Activated CD4-positive, alpha-beta T cell treated with anti-CD3 and anti-CD28 coated beads, Interleukin-2, amount 10 ng/mL, durations not matched to agents 24 days and 14 days (primary cell): ENCODE data around the gene ZFP91. TPM values are rescaled to one million over a fixed set of nuclear protein-coding genes. Genes with fewer than 3 reads are reported as not detected.

Source experiments
- DNase-seq: peaks from one replicate; pipeline ENCODE4 v3.0.0; 2022
- H3K27ac Mint-ChIP-seq: one replicate; pipeline ENCODE4 v1.8.0; 2022; ENCODE audit warnings: mild to moderate bottlenecking, mixed read lengths
- H3K27me3 Mint-ChIP-seq: one replicate; pipeline ENCODE4 v1.8.0; 2022; ENCODE audit warnings: mixed read lengths
- H3K36me3 Mint-ChIP-seq: one replicate; pipeline ENCODE4 v1.8.0; 2022; ENCODE audit warnings: low read depth, mild to moderate bottlenecking, mixed read lengths
- H3K4me1 Mint-ChIP-seq: one replicate; pipeline ENCODE4 v1.8.0; 2021; ENCODE audit warnings: mixed read lengths
- H3K4me3 Mint-ChIP-seq: one replicate; pipeline ENCODE4 v1.8.0; 2022; ENCODE audit warnings: mild to moderate bottlenecking, moderate library complexity, mixed read lengths
- H3K9me3 Mint-ChIP-seq: one replicate; pipeline ENCODE4 v1.8.0; 2021; ENCODE audit warnings: mixed read lengths
- intact Hi-C: fragments of 100-400 bp; cut with micrococcal nuclease; formaldehyde crosslinking; loops from one replicate; pipeline ENCODE4 v1.15.1; 2023
- total RNA-seq: library from RNA; stranded (reverse); gene quantifications from 2 replicates; pipeline ENCODE4 v1.2.3, GENCODE V29; 2022

The ZFP91 gene
- total RNA-seq, 1 donor from 2014 or later, result 57.4 TPM

- H3K27ac Mint-ChIP-seq, result no peak overlapping the region
- DNase-seq, result no peak
- peaks cover 9% of the 10 kb centered on the region for H3K4me1 Mint-ChIP-seq
- H3K36me3 Mint-ChIP-seq, result peaks cover 34% of the 10 kb centered on the region
- intact Hi-C loops, result no loop called here
- no peak overlapping the region for H3K4me3 Mint-ChIP-seq
- H3K27me3 Mint-ChIP-seq, result no peaks in the 10 kb centered on the region
- H3K9me3 Mint-ChIP-seq, result no peaks in the 10 kb centered on the region
These were observed 48.1 kb downstream of the ZFP91 start for GRCh38 chr11:58626934-58627483.

- Mint-ChIP-seq H3K4me1 (no peaks in the 10 kb centered on the region), H3K27ac (no peak overlapping the region), H3K27me3 (no peaks in the 10 kb centered on the region), H3K36me3 (peaks cover 20% of the 10 kb centered on the region), H3K4me3 (no peak overlapping the region), H3K9me3 (no peaks in the 10 kb centered on the region)
- intact Hi-C loops, result no loop called here
- no peak for DNase-seq
These were observed 49.6 kb downstream of the ZFP91 start for GRCh38 chr11:58628446-58628845.

- Mint-ChIP-seq H3K4me1 (no peaks in the 10 kb centered on the region), H3K27ac (no peak overlapping the region), H3K9me3 (no peaks in the 10 kb centered on the region), H3K4me3 (no peak overlapping the region), H3K27me3 (no peaks in the 10 kb centered on the region), H3K36me3 (peaks cover 12% of the 10 kb centered on the region)
- intact Hi-C loops, result loop anchor here (2.0 kb wide), 1 partner anchor 51 kb away; the partner anchor contains the start of gene ZFP91
- peak; percentile 63 for DNase-seq
These were observed 51.0 kb downstream of the ZFP91 start for GRCh38 chr11:58629857-58630256.

- Mint-ChIP-seq H3K27ac (no peak overlapping the region), H3K9me3 (no peaks in the 10 kb centered on the region), H3K4me3 (no peak overlapping the region), H3K4me1 (no peaks in the 10 kb centered on the region), H3K36me3 (peaks cover 5% of the 10 kb centered on the region), H3K27me3 (no peaks in the 10 kb centered on the region)
- DNase-seq, result no peak
- intact Hi-C loops, result loop anchor here (2.0 kb wide), 1 partner anchor 53 kb away; the partner anchor contains the start of gene ZFP91
These were observed 52.5 kb downstream of the ZFP91 start for GRCh38 chr11:58631378-58631777.

- DNase-seq, result no peak
- Mint-ChIP-seq H3K4me3 (no peak overlapping the region), H3K9me3 (no peaks in the 10 kb centered on the region), H3K4me1 (no peaks in the 10 kb centered on the region), H3K27me3 (no peaks in the 10 kb centered on the region), H3K36me3 (no peaks in the 10 kb centered on the region), H3K27ac (no peak overlapping the region)
- intact Hi-C loops, result no loop called here
These were observed 53.6 kb downstream of the ZFP91 start for GRCh38 chr11:58632510-58632909.

GRCh38 chr11:58636587-58636986 lies 57.7 kb downstream of the ZFP91 start:
- intact Hi-C loops, result no loop called here
- Mint-ChIP-seq H3K27ac (no peak overlapping the region), H3K9me3 (peaks cover 3% of the 10 kb centered on the region), H3K36me3 (no peaks in the 10 kb centered on the region), H3K4me1 (peaks cover 14% of the 10 kb centered on the region), H3K4me3 (no peak overlapping the region), H3K27me3 (no peaks in the 10 kb centered on the region)
- DNase-seq, result no peak

- no peak for DNase-seq
- Mint-ChIP-seq H3K27me3 (no peaks in the 10 kb centered on the region), H3K9me3 (peaks cover 3% of the 10 kb centered on the region), H3K36me3 (no peaks in the 10 kb centered on the region), H3K27ac (no peak overlapping the region), H3K4me3 (no peak overlapping the region), H3K4me1 (peaks cover 14% of the 10 kb centered on the region)
- intact Hi-C loops, result no loop called here
These were observed 58.5 kb downstream of the ZFP91 start for GRCh38 chr11:58637371-58637770.

GRCh38 chr11:58639103-58639502 lies 60.2 kb downstream of the ZFP91 start:
- Mint-ChIP-seq H3K27ac (no peak overlapping the region), H3K4me3 (no peak overlapping the region), H3K27me3 (peaks cover 2% of the 10 kb centered on the region), H3K4me1 (peaks cover 14% of the 10 kb centered on the region), H3K36me3 (no peaks in the 10 kb centered on the region), H3K9me3 (peaks cover 3% of the 10 kb centered on the region)
- intact Hi-C loops, result no loop called here
- DNase-seq, result no peak

- no peaks in the 10 kb centered on the region for H3K36me3 Mint-ChIP-seq
- peaks cover 2% of the 10 kb centered on the region for H3K27me3 Mint-ChIP-seq
- H3K4me1 Mint-ChIP-seq, result peaks cover 14% of the 10 kb centered on the region
- H3K4me3 Mint-ChIP-seq, result no peak overlapping the region
- H3K27ac Mint-ChIP-seq, result no peak overlapping the region
- intact Hi-C loops, result no loop called here
- DNase-seq, result no peak
- peaks cover 3% of the 10 kb centered on the region for H3K9me3 Mint-ChIP-seq
These were observed 60.8 kb downstream of the ZFP91 start for GRCh38 chr11:58639669-58640068.

- DNase-seq, result no peak
- peaks cover 3% of the 10 kb centered on the region for H3K9me3 Mint-ChIP-seq
- H3K27me3 Mint-ChIP-seq, result peaks cover 2% of the 10 kb centered on the region
- intact Hi-C loops, result no loop called here
- no peaks in the 10 kb centered on the region for H3K36me3 Mint-ChIP-seq
- H3K27ac Mint-ChIP-seq, result no peak overlapping the region
- peaks cover 14% of the 10 kb centered on the region for H3K4me1 Mint-ChIP-seq
- no peak overlapping the region for H3K4me3 Mint-ChIP-seq
These were observed 61.6 kb downstream of the ZFP91 start for GRCh38 chr11:58640386-58641023.

- Mint-ChIP-seq H3K27ac (no peak overlapping the region), H3K27me3 (peaks cover 2% of the 10 kb centered on the region), H3K4me1 (peaks cover 14% of the 10 kb centered on the region), H3K9me3 (peaks cover 3% of the 10 kb centered on the region), H3K36me3 (no peaks in the 10 kb centered on the region), H3K4me3 (no peak overlapping the region)
- no peak for DNase-seq
- intact Hi-C loops, result no loop called here
These were observed 62.5 kb downstream of the ZFP91 start for GRCh38 chr11:58641341-58641740.

- Mint-ChIP-seq H3K9me3 (peaks cover 3% of the 10 kb centered on the region), H3K4me1 (peaks cover 14% of the 10 kb centered on the region), H3K27me3 (peaks cover 2% of the 10 kb centered on the region), H3K27ac (no peak overlapping the region), H3K36me3 (no peaks in the 10 kb centered on the region), H3K4me3 (no peak overlapping the region)
- intact Hi-C loops, result no loop called here
- DNase-seq, result no peak
These were observed 63.1 kb downstream of the ZFP91 start for GRCh38 chr11:58641803-58642581.

GRCh38 chr11:58645854-58646253 lies 67.0 kb downstream of the ZFP91 start:
- H3K36me3 Mint-ChIP-seq, result no peaks in the 10 kb centered on the region

GRCh38 chr11:58647141-58647699 lies 68.4 kb downstream of the ZFP91 start:
- Mint-ChIP-seq H3K27me3 (peaks cover 4% of the 10 kb centered on the region), H3K27ac (no peak overlapping the region), H3K9me3 (peaks cover 4% of the 10 kb centered on the region), H3K4me1 (no peaks in the 10 kb centered on the region), H3K36me3 (no peaks in the 10 kb centered on the region), H3K4me3 (no peak overlapping the region)
- DNase-seq, result no peak
- intact Hi-C loops, result no loop called here

More at GRCh38 chr11:58645854-58646253, 67.0 kb downstream of the ZFP91 start:
- no peak overlapping the region for H3K27ac Mint-ChIP-seq
- no peak for DNase-seq
- intact Hi-C loops, result no loop called here
- H3K4me1 Mint-ChIP-seq, result peaks cover 4% of the 10 kb centered on the region
- H3K27me3 Mint-ChIP-seq, result peaks cover 2% of the 10 kb centered on the region
- H3K4me3 Mint-ChIP-seq, result no peak overlapping the region
- H3K9me3 Mint-ChIP-seq, result peaks cover 7% of the 10 kb centered on the region
